ENCODE results near the gene DCXR. TPM values are rescaled to one million over a fixed set of nuclear protein-coding genes. Genes with fewer than 3 reads are reported as not detected.
A peak's percentile ranks its signal among the peaks of the same experiment; 100 is the strongest.

DCXR gene
- total and polyA plus RNA-seq, 2 of the 13 experiments (the other 11 are each of a cell fraction or from before 2014, with no cell fraction given): 287 to 311 TPM

GRCh38 chr17:82085931-82086764 is 48.7 kb upstream of the DCXR start (continued):
- TF ChIP-seq KMT2B (CRISPR knock-in tag; IDR thresholded peaks at IDR 0.05): no peak
- no peak for TF ChIP-seq SUZ12 (IDR thresholded peaks at IDR 0.05; ENCODE audit: low read depth, low read length)
- no peak for TF ChIP-seq RXRA (CRISPR knock-in tag; IDR thresholded peaks at IDR 0.05)
- no peak for TF ChIP-seq PRDM10 (CRISPR knock-in tag; IDR thresholded peaks at IDR 0.05; ENCODE audit: low read depth)
- no peak for TF ChIP-seq DMTF1 (CRISPR knock-in tag; IDR thresholded peaks at IDR 0.05)
- no peak for TF ChIP-seq ZNF343 (CRISPR knock-in tag; IDR thresholded peaks at IDR 0.05)
- no peak for TF ChIP-seq SIN3B (IDR thresholded peaks at IDR 0.05; ENCODE audit: low read length)
- TF ChIP-seq BCLAF1 (IDR thresholded peaks at IDR 0.05): no peak
- TF ChIP-seq RBFOX2 (IDR thresholded peaks at IDR 0.05; ENCODE audit: low read depth, low read length): peak; percentile 87
